Hepatocyte (in vitro differentiated cells): ENCODE results near the gene STK26. TPM values are rescaled to one million over a fixed set of nuclear protein-coding genes. Genes with fewer than 3 reads are reported as not detected.

ENCODE experiments used
- DNase-seq: peaks from one replicate; pipeline ENCODE4 v3.0.0-alpha.2; 2016; ENCODE audit warnings: low spot score
- H2AFZ ChIP-seq: fragments of 200-600 bp; sonication (generic); 2 replicates; pipeline ENCODE4 v1.6.0; 2016; ENCODE audit warnings: antibody characterized with exemption, mild to moderate bottlenecking
- H3K27ac ChIP-seq: fragments of 200-600 bp; sonication (generic); 2 replicates; pipeline ENCODE4 v1.5.1; 2016; ENCODE audit warnings: mild to moderate bottlenecking
- H3K27me3 ChIP-seq: fragments of 200-600 bp; sonication (generic); 2 replicates; pipeline ENCODE4 v1.6.1; 2016
- H3K36me3 ChIP-seq: fragments of 200-600 bp; sonication (generic); replicated peaks from 2 replicates; pipeline ENCODE4 v1.5.1; 2016; ENCODE audit warnings: low read depth; ENCODE audit not compliant: insufficient read depth
- H3K4me1 ChIP-seq: fragments of 200-600 bp; sonication (generic); 2 replicates; pipeline ENCODE4 v1.5.1; 2016; ENCODE audit warnings: mild to moderate bottlenecking, moderate library complexity; ENCODE audit not compliant: insufficient read depth
- H3K4me2 ChIP-seq: fragments of 200-600 bp; sonication (generic); 2 replicates; pipeline ENCODE4 v1.6.0; 2016
- H3K4me3 ChIP-seq: fragments of 200-600 bp; sonication (generic); 2 replicates; pipeline ENCODE4 v1.5.1; 2016; ENCODE audit warnings: mild to moderate bottlenecking
- H3K79me2 ChIP-seq: fragments of 200-600 bp; sonication (generic); 2 replicates; pipeline ENCODE4 v1.6.0; 2017; ENCODE audit warnings: mild to moderate bottlenecking
- H3K9me2 ChIP-seq: fragments of 200-600 bp; sonication (generic); replicated peaks from 2 replicates; pipeline ENCODE4 v1.6.0; 2017; ENCODE audit warnings: mild to moderate bottlenecking; ENCODE audit not compliant: insufficient read depth
- H3K9me3 ChIP-seq: fragments of 200-600 bp; sonication (generic); 2 replicates; pipeline ENCODE4 v1.5.1; 2016; ENCODE audit warnings: low read depth, mild to moderate bottlenecking
- H4K20me1 ChIP-seq: fragments of 200-600 bp; sonication (generic); 2 replicates; pipeline ENCODE4 v1.6.0; 2016; ENCODE audit warnings: mild to moderate bottlenecking; ENCODE audit not compliant: insufficient read depth, poor library complexity, severe bottlenecking
- CTCF ChIP-seq: fragments of 200-600 bp; sonication (generic); IDR thresholded peaks from 2 replicates; pipeline ENCODE4 v1.5.1; 2016; ENCODE audit warnings: antibody characterized with exemption, mild to moderate bottlenecking; ENCODE audit not compliant: poor library complexity
- EZH2 ChIP-seq: fragments of 200-600 bp; sonication (generic); IDR thresholded peaks from 2 replicates; pipeline ENCODE4 v1.6.1; 2016; ENCODE audit warnings: antibody characterized with exemption, mild to moderate bottlenecking, borderline replicate concordance
- EZH2phosphoT487 ChIP-seq: fragments of 200-600 bp; sonication (generic); IDR thresholded peaks from one replicate; pipeline ENCODE4 v1.6.1; 2018; ENCODE audit warnings: antibody characterized with exemption, mild to moderate bottlenecking, low read depth, moderate library complexity; ENCODE audit not compliant: unreplicated experiment, severe bottlenecking
- WGBS: methylation state at CpG from one replicate; pipeline ENCODE4 v1.1.6; 2016; ENCODE audit warnings: low lambda C conversion rate; ENCODE audit errors: missing lambda C conversion rate; 5-methylcytosine and 5-hydroxymethylcytosine counted together
- polyA plus RNA-seq: library from polyadenylated mRNA; unstranded; fragments of >200 nt; fragmentation: Nextera tagmentation; extraction: Ambion mirVana; gene quantifications from 2 replicates; pipeline ENCODE4 v1.2.1, GENCODE V29; 2016
- total RNA-seq: library from RNA; depleted of rRNA; stranded (reverse); fragments of >200 nt; gene quantifications from 2 replicates; pipeline ENCODE4 v1.2.3, GENCODE V29; 2014

STK26 gene
- total and polyA plus RNA-seq, 2 experiments from 2014 or later = 25.2 to 48.0 TPM

- no peaks in the 10 kb centered on the region for H4K20me1 ChIP-seq
- no peak overlapping the region for H3K4me2 ChIP-seq
- DNase-seq = no peak
- H3K9me3 ChIP-seq = no peaks in the 10 kb centered on the region
- TF ChIP-seq EZH2 (no peak), EZH2phosphoT487 (no peak), CTCF (no peak)
- H3K4me1 ChIP-seq = no peaks in the 10 kb centered on the region
- H3K27ac ChIP-seq = no peak overlapping the region
- H3K4me3 ChIP-seq = no peak overlapping the region
- WGBS = 32% methylated on average over 1 of the region's 1 CpG
- no peaks in the 10 kb centered on the region for H3K36me3 ChIP-seq
- no peaks in the 10 kb centered on the region for H3K9me2 ChIP-seq
- H3K27me3 ChIP-seq = no peaks in the 10 kb centered on the region
- H3K79me2 ChIP-seq = no peaks in the 10 kb centered on the region
- H2AFZ ChIP-seq = no peak overlapping the region
Measured at GRCh38 chrX:132068405-132068804, 45.3 kb downstream of the STK26 start.

- H3K36me3 ChIP-seq = no peaks in the 10 kb centered on the region
- H3K27ac ChIP-seq = no peak overlapping the region
- H3K4me1 ChIP-seq = no peaks in the 10 kb centered on the region
- no peak overlapping the region for H2AFZ ChIP-seq
- no peaks in the 10 kb centered on the region for H3K9me3 ChIP-seq
- TF ChIP-seq CTCF (peak; percentile 30), EZH2phosphoT487 (no peak), EZH2 (no peak)
- no peaks in the 10 kb centered on the region for H4K20me1 ChIP-seq
- no peak for DNase-seq
- no peaks in the 10 kb centered on the region for H3K79me2 ChIP-seq
- H3K9me2 ChIP-seq = no peaks in the 10 kb centered on the region
- no peak overlapping the region for H3K4me3 ChIP-seq
- no peak overlapping the region for H3K4me2 ChIP-seq
- no peaks in the 10 kb centered on the region for H3K27me3 ChIP-seq
Measured at GRCh38 chrX:132071254-132071653, 48.2 kb downstream of the STK26 start.

- H3K4me2 ChIP-seq = no peak overlapping the region
- WGBS = 61% methylated on average over 1 of the region's 1 CpG
- TF ChIP-seq EZH2phosphoT487 (no peak), EZH2 (no peak), CTCF (no peak)
Measured at GRCh38 chrX:132077414-132077813, 54.3 kb downstream of the STK26 start.

GRCh38 chrX:132077912-132078311 is 54.8 kb downstream of the STK26 start:
- no peak overlapping the region for H3K27ac ChIP-seq
- WGBS = 50% methylated on average over 3 of the region's 3 CpGs
- TF ChIP-seq EZH2phosphoT487 (no peak), CTCF (no peak), EZH2 (no peak)
- no peak overlapping the region for H3K4me2 ChIP-seq
- H3K79me2 ChIP-seq = no peaks in the 10 kb centered on the region
- no peaks in the 10 kb centered on the region for H3K4me1 ChIP-seq
- no peaks in the 10 kb centered on the region for H3K36me3 ChIP-seq
- no peak overlapping the region for H3K4me3 ChIP-seq
- H3K9me2 ChIP-seq = no peaks in the 10 kb centered on the region
- no peaks in the 10 kb centered on the region for H3K27me3 ChIP-seq
- no peaks in the 10 kb centered on the region for H4K20me1 ChIP-seq
- no peak for DNase-seq
- no peak overlapping the region for H2AFZ ChIP-seq
- no peaks in the 10 kb centered on the region for H3K9me3 ChIP-seq

More at GRCh38 chrX:132077414-132077813, 54.3 kb downstream of the STK26 start:
- no peak overlapping the region for H3K4me3 ChIP-seq
- H3K4me1 ChIP-seq = no peaks in the 10 kb centered on the region
- H3K27ac ChIP-seq = no peak overlapping the region
- no peaks in the 10 kb centered on the region for H4K20me1 ChIP-seq
- no peak for DNase-seq
- H3K9me3 ChIP-seq = no peaks in the 10 kb centered on the region
- no peak overlapping the region for H2AFZ ChIP-seq
- H3K9me2 ChIP-seq = no peaks in the 10 kb centered on the region
- no peaks in the 10 kb centered on the region for H3K36me3 ChIP-seq
- H3K27me3 ChIP-seq = no peaks in the 10 kb centered on the region
- no peaks in the 10 kb centered on the region for H3K79me2 ChIP-seq
